Measurements from ENCODE around the gene ANKS6.
A peak's percentile ranks its signal among the peaks of the same experiment; 100 is the strongest.

DNA sequence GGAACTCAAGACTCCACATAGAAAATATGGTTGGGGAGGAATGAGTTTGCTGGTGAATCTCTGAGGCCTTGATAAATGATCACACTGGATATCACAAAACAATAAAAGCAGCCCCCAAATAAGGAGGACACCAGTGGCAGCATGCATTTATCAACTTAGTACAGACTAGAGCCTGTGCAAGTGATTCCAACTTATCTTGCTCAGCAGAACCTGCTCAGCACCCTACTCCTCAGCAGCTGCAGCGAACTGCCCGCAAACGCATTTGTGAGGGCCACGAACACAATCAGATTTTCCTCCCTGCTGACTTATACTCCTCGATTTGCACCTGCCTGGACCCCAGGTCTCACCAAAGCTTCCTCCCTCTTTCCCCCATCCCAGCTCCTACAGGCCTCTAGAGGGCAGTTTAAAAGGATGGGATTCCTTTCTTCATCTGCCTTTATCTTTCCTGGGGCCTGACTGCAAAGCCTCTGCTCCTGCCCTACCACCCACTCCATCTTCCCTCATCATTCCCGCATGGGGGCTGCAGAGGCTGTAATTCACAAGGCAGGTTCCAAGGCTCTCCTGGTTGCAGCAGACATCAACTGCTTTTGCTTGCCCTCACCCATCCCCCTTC, 41.2 kb downstream of the ANKS6 start:
- TF ChIP-seq, protein P1, sequence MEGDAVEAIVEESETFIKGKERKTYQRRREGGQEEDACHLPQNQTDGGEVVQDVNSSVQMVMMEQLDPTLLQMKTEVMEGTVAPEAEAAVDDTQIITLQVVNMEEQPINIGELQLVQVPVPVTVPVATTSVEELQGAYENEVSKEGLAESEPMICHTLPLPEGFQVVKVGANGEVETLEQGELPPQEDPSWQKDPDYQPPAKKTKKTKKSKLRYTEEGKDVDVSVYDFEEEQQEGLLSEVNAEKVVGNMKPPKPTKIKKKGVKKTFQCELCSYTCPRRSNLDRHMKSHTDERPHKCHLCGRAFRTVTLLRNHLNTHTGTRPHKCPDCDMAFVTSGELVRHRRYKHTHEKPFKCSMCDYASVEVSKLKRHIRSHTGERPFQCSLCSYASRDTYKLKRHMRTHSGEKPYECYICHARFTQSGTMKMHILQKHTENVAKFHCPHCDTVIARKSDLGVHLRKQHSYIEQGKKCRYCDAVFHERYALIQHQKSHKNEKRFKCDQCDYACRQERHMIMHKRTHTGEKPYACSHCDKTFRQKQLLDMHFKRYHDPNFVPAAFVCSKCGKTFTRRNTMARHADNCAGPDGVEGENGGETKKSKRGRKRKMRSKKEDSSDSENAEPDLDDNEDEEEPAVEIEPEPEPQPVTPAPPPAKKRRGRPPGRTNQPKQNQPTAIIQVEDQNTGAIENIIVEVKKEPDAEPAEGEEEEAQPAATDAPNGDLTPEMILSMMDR (conservative IDR thresholded peaks at IDR 0.05; ENCODE audit: low read length), result 0 out of 2 replicates have a peak, but pooled peaks have one; percentile 9
- no peak for TF ChIP-seq EZH2phosphoT487 (IDR thresholded peaks at IDR 0.05; ENCODE audit: borderline replicate concordance)

Data from Loucy (cell line).